GM12892 (cell line): ENCODE results near the gene GPR132.

ENCODE experiments used
- DNase-seq: peaks from one replicate; pipeline ENCODE4 v3.0.0; 2011; ENCODE audit not compliant: insufficient read length
- FAIRE-seq: peaks from 2 replicates; lab custom pipeline; 2011; peaks lifted over from hg19 to GRCh38; lab: Jason Lieb, UNC
- POLR2A ChIP-seq: IDR thresholded peaks from 2 replicates; pipeline ENCODE4 v1.6.1; 2011; ENCODE audit warnings: low read depth, low read length, control low read depth
- POLR2AphosphoS5 ChIP-seq: IDR thresholded peaks from 2 replicates; pipeline ENCODE4 v1.6.1; 2011; ENCODE audit warnings: low read depth, low read length, control low read depth
- TAF1 ChIP-seq: IDR thresholded peaks from 2 replicates; pipeline ENCODE4 v1.6.1; 2011; ENCODE audit warnings: low read depth, mild to moderate bottlenecking, control low read depth, low read length, borderline replicate concordance

GPR132 gene

DNA sequence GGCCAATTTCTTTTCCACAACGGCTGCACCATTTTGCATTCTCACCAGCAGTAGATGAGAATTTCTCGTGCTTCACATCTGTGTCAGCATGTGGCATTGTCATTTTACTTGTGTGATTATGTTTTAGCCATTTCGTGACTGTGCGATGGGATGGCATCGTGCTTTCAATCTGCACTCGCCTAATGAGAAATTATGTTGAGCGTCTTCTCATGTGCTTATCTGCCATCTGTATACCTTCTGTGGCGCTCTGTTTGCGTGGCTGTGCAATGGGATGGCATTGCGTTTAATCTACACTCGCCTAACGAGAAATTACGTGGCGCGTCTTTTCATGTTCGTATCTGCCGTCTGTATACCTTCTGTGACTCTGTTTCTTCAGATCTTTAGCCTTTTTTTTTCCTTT lies 14.9 kb upstream of the GPR132 start:
- TF ChIP-seq POLR2A (no peak), TAF1 (no peak), POLR2AphosphoS5 (no peak)
- FAIRE-seq: no peak

DNA sequence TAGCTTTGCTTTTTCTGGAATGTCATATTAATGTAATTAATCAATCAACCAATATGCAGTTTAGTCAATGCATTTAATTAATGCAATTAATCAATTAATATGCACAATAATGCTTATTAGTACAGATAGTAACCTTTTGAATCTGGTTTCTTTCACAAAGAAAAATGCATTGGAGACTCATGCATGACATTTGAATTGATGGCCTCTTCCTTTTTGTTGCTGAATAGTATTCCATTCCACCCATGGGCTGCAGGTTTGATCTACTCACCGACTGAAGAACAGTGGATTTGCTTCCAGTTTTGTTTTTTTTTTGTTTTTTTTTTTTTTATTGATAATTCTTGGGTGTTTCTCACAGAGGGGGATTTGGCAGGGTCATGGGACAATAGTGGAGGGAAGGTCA lies 13.1 kb upstream of the GPR132 start:
- DNase-seq (no peak), FAIRE-seq (no peak)
- TF ChIP-seq TAF1: no peak

More for the DNA sequence above, 14.9 kb upstream of the GPR132 start:
- no peak for DNase-seq

DNA sequence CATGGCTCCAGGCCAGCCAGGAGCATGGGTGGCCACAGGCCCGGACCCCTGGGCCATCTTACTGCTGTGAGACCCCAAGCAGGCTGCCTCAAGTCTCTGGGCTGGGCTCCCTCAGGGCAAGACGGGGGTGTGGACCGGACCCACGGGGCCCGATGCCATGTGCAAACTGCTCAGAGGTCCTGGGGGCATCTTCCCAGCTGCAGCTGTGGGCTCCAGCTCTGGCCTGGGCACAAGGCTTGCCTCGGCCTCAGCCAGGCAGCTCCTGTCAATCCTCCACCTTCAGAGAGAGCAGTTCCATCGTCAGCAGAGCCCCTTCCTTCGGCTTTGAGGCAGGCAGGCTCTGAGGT lies 12.4 kb upstream of the GPR132 start:
- DNase-seq (no peak), FAIRE-seq (no peak)
- no peak for TF ChIP-seq POLR2A
- TF ChIP-seq POLR2AphosphoS5: no peak
- no peak for TF ChIP-seq TAF1

DNA sequence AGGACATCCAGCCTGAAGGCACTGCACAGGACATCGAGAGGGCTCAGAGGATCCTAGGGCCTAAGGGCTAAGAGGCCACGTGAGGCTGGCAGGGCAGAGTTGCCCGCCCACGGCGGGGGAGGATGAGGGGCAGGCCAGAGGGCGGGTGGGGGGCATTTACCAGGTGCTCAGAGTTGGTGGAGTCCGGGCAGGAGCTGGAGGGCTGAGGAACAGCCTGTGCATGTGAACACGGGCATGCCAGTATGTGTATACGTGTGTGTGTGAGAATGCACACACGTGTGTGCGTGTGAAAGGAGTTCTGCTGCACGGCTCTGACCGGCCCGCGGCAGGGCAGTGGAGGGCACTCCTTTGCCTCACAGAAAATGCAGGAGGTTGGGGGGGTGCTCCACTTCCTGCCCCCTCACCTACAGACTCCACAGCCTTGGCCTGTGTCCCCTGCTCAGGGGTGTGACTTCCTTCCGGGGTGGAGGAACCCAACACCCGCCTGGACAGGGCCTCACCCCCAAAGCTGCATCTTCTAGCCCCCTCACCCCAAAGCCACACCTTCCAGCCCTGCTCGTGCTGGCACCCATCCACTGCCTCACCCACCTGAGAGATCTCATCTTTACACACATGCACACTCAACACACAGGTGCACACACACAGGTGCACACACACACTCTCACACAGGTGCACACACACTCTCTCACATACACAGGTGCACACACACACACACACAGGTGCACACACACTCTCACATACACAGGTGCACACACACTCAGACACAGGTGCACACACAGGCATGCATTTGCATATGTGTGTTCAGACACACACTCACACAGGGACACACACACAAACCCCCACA lies 11.8 kb upstream of the GPR132 start:
- no peak for TF ChIP-seq POLR2AphosphoS5
- TF ChIP-seq POLR2A: no peak
- TF ChIP-seq TAF1: no peak
- peak; percentile 21 for FAIRE-seq
- no peak for DNase-seq

DNA sequence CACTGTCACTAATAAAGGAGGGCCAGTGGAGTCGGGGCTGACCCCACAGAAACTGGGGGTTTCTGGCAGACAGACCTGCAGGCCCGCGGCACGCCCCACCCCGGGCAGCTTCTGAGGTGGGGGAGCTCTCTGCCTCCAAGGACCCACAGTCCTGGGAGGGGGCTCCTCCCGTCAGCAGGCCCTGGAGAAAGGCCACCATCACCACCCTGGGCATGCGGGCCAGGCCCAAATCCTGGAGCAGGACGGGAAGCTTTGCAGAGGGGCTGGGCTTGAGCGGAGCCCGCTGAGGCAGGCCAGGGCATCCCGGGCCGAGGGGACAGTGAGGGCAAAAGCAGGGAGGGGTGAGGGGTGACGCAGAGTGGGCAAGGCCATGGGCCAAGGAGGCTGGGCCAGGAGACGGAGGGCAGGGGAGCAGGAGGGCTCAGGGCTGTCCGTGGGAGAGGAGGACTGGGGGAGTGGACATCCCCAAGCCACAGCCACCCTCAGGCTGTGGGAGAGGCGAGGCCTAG lies 11.1 kb upstream of the GPR132 start:
- no peak for TF ChIP-seq POLR2AphosphoS5
- TF ChIP-seq TAF1: no peak
- TF ChIP-seq POLR2A: no peak
- FAIRE-seq: no peak

DNA sequence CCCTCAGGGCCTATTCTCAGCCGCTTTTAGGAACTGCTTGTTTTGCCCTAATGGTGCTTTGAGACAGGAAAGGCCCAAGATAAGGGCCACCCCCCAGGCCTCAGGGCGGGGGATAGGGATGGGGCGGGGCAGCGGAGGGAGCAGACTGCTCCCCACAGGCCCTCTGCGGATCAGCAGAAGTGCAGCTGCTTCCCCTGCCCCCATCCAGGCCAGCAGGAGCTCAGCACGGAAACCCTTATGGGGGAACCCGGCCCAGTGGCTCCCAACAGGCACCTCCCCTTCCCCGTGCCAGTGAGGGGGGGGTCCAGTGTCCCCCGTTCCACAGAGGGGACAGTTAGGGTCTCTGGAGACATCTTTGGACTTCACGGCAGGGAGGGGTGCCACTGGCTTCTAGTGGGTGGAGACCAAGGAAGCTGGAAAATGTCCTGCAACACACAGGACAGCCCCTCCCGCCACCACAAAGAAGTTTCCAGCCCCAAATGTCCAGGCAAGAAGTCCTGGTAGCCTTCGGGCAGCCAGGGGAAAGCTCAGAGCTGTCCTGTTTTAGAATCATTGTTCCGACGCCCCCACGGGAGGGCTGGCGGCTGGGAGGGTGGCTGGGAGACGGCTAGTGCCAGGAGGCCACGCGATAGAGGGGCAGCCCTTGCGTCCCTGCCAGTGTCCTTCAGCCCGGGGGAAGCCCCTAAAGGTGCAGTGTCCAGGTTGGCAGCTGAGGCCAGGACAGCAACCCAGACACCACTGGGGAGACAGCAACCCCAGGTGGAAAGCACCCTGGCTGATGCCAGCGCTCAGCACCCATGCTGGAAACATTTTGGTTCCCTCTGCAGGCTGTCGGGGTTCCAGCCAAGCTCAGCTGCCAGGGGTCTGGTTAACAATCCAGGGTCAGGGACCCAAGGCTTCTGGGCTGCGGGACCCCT lies 10.4 kb upstream of the GPR132 start:
- peak; percentile 98 for FAIRE-seq
- TF ChIP-seq TAF1 (no peak), POLR2A (no peak)
- DNase-seq: peak; percentile 93

More for the DNA sequence above, 11.1 kb upstream of the GPR132 start:
- DNase-seq: no peak

DNA sequence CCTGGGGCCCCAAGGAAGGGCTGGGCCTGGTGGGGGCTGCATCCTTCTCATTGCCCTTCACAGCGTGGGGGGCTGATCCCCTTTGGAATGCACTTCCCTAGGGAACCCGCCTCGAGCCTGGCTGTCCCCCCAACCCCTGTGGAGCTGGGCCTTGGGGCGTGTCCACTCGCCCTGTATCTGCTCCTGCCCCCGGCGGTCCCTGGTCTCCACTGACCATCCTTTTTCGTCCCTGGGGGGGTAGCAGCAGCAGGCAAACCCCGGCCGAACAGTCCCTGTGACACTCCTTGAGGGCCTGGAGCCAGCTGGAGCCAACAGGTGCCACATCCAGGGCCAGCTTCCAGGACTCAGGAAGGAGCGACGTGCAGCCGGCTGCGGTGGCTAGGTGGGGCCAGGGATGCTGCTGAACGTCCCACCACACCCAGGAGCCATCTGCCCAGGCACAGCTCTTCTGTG lies 9.4 kb upstream of the GPR132 start:
- no peak for FAIRE-seq
- TF ChIP-seq POLR2AphosphoS5 (no peak), TAF1 (no peak), POLR2A (no peak)
- DNase-seq: no peak

DNA sequence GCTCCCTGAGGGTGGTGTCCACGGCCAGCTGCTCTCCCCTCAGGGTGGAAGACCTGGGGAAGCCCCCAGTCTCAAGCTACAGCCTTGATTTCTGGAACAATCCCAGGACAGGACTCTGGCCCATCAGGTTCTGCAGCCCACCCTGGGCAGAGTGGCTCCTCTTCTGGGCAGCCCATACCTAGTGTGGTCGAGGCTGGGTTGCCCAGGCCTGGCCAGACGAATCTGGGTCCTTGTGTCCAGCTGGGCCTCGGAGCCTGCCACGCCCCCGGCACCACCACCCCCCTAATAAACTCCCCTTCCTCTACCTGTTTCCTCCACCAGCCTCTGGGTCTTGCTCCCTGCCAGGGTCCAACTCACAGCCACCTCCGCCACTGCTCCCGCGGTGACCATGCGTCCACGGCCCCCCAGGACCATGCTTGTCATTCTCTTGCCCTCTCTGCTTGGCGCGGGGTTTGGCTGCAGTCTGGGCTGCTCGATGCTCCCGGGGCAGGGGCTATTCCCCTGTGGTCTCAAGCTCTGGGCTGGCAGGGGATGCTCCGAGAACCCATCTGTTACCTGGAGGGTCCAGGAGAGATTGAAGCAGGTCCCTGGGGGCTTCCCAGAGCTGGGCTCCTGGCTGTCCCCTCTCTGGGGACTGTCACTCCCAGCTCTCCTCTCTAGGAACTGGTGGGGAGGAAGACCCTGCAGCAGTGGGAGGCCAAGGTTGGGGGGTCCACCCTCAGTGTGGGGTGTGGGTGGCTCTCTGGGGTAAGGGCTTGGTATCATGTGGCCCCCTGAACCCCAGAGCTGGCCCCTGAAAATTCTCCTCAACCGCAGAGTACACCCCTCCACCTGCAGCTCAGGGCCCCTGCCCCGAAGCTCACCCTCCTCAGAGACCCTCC lies 8.7 kb upstream of the GPR132 start:
- TF ChIP-seq TAF1 (no peak), POLR2A (no peak), POLR2AphosphoS5 (no peak)
- no peak for DNase-seq
- no peak for FAIRE-seq

DNA sequence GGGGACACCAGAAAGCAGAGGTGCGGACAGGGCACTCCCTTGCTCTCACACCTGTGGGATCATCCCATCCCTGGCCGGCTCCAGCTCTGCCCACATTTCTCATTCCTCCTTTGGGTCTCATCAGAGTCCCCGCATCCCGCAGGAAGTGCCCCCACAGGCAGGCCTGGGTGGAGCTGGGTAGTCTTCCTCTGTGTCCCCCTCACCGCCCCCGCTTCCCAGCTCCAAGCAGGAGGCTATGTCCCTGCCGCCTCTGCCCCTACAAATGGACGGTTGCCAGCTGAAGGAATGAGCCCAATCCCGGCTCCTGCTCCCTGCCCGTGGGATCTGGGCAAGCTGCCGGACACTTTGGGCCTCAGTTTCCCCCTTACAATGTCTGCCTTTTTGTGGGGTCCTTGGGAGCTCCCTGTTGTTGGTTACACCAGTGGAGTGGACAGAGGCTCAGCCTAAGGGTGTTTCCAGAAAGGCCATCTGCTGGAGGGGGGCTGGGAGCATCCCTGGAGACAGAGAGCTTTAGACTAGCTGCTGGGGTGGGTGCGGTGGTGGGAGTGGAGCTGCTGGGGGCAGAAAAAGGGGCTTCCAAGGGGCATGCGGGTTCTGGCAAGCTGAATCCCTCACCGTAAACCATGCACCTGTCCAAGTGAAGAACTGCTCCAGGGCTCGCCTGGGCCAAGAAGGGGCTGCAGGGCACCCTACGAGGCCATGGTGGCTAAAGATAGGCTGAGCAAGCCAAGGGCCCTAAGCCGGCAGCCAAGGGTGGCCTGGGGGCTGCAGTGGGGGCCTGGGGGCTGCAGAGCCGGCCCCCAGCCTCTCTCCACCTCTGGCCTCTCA lies 7.9 kb upstream of the GPR132 start:
- TF ChIP-seq POLR2AphosphoS5: no peak
- no peak for TF ChIP-seq POLR2A
- TF ChIP-seq TAF1: no peak
- DNase-seq: no peak
- no peak for FAIRE-seq

DNA sequence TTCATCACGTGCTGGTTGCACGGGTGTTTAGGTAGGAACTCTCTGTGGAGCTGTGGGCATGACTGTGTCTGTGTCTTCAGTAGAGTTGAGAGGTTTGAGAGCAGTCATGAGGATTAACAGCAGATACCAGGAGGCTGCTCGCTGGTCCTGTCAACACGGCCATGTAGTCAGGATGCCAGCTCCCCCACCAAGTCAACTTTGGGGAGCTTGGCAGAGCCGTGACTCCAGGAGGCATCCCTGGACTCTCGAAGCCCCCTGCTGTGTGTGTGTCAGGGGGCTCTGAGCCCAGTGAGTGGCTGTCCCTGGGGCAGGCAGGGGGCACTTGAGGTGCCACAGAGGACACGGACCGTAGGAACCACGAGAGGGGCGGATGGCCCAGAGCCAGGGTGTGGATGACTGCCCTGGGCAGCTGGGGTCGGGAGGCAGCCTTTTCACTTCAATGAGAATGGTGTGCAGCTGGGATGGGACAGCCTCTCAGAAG lies 7.2 kb upstream of the GPR132 start:
- TF ChIP-seq POLR2AphosphoS5 (no peak), POLR2A (no peak), TAF1 (no peak)
- FAIRE-seq (no peak), DNase-seq (no peak)
